ENCODE measurements around the gene PSMA5.

GRCh38 chr1:109388884-109389637, 37.2 kb downstream of the PSMA5 start:
- TF ChIP-seq, protein P1, sequence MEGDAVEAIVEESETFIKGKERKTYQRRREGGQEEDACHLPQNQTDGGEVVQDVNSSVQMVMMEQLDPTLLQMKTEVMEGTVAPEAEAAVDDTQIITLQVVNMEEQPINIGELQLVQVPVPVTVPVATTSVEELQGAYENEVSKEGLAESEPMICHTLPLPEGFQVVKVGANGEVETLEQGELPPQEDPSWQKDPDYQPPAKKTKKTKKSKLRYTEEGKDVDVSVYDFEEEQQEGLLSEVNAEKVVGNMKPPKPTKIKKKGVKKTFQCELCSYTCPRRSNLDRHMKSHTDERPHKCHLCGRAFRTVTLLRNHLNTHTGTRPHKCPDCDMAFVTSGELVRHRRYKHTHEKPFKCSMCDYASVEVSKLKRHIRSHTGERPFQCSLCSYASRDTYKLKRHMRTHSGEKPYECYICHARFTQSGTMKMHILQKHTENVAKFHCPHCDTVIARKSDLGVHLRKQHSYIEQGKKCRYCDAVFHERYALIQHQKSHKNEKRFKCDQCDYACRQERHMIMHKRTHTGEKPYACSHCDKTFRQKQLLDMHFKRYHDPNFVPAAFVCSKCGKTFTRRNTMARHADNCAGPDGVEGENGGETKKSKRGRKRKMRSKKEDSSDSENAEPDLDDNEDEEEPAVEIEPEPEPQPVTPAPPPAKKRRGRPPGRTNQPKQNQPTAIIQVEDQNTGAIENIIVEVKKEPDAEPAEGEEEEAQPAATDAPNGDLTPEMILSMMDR (IDR thresholded peaks at IDR 0.05; ENCODE audit: low read depth, low read length) = no peak
- TF ChIP-seq MAX (IDR thresholded peaks at IDR 0.05; ENCODE audit: low read depth, low read length) = no peak
- TF ChIP-seq POLR2A (IDR thresholded peaks at IDR 0.05; ENCODE audit: extremely low read depth, insufficient read length) = no peak

Measured in NB4 (cell line).